Breast epithelium (tissue), 3 donors: Measurements from ENCODE around the gene MSX1.
"Not testable (repeated sequence)": the region's sequence is repeated elsewhere in the genome, so short reads cannot be mapped to it uniquely, and the experiment has no call there.

Source experiments
- POLR2A ChIP-seq: fragments of 450-650 bp; IDR thresholded peaks from one replicate; pipeline ENCODE4 v1.6.1; 2016; ENCODE audit warnings: antibody characterized with exemption, mild to moderate bottlenecking, moderate library complexity
- POLR2AphosphoS5 ChIP-seq, 3 donors: sonication (generic); formaldehyde crosslinking; IDR thresholded peaks; one replicate each; pipeline ENCODE4 v1.6.1; 2017; ENCODE audit warnings: antibody characterized with exemption in 3 of 3
- TF ChIP-seq, protein P1 (sequence below), 3 donors: fragments of 450-650 bp; IDR thresholded peaks; one replicate each; pipeline ENCODE4 v1.5.1; 2016 to 2017; ENCODE audit warnings: antibody characterized with exemption in 3 of 3, mild to moderate bottlenecking in 3 of 3, moderate library complexity in 3 of 3

DNA sequence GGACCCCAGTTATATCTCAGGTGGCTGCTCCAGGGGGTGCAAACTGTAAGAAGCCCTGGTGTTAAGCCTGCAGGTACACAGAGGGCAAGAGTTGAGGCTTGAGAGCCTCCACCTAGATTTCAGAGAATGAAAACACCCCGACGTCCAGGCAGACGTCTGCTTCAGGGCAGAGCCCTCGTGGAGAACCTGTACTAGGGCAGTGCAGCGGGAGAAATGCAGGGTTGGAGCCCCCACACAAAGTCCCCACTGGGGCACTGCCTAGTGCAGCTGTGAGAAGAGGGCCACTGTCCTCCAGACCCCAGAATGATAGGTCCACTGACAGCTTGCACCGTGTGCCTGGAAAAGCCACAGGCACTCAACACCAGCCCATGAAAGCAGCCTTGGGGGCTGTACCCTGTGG is 37.2 kb upstream of the MSX1 start:
- TF ChIP-seq, protein P1, sequence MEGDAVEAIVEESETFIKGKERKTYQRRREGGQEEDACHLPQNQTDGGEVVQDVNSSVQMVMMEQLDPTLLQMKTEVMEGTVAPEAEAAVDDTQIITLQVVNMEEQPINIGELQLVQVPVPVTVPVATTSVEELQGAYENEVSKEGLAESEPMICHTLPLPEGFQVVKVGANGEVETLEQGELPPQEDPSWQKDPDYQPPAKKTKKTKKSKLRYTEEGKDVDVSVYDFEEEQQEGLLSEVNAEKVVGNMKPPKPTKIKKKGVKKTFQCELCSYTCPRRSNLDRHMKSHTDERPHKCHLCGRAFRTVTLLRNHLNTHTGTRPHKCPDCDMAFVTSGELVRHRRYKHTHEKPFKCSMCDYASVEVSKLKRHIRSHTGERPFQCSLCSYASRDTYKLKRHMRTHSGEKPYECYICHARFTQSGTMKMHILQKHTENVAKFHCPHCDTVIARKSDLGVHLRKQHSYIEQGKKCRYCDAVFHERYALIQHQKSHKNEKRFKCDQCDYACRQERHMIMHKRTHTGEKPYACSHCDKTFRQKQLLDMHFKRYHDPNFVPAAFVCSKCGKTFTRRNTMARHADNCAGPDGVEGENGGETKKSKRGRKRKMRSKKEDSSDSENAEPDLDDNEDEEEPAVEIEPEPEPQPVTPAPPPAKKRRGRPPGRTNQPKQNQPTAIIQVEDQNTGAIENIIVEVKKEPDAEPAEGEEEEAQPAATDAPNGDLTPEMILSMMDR (IDR thresholded peaks at IDR 0.05) = not testable (repeated sequence)
- not testable (repeated sequence) for TF ChIP-seq POLR2A; POLR2AphosphoS5 (IDR thresholded peaks at IDR 0.05)
